Measurements from ENCODE around the gene CAB39. TPM values are rescaled to one million over a fixed set of nuclear protein-coding genes. Genes with fewer than 3 reads are reported as not detected.

Gene CAB39
- polyA plus RNA-seq, 4 donors = 38.2 to 92.2 (median 56.5) TPM

DNA sequence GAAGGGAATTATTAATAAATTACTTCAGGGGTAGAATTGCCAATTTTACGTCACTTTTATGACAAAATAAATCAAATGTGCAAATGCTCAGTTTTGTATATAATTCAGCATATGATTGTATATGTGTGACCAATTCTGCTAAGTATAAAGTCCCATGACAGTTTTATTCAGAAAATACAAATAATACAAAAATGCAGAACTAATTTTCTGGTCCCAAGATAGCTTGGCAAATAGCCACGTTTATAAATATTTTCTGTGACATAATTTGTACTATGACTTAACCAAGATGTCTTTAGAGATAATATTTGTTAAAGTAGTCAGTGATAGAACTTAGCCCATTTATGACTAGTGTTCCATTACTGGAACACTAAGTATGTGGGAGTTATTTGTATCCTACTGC is 24.2 kb upstream of the CAB39 start:
- no peak for DNase-seq
- FAIRE-seq = no peak
- H3K27ac ChIP-seq (ENCODE audit: low read depth in 1 of 3, low read length in 2 of 3) = no peak overlapping the region
- no peaks in the 10 kb centered on the region for H3K9me3 ChIP-seq (ENCODE audit: control insufficient read depth in 2 of 2, insufficient read depth in 1 of 2, low read depth in 1 of 2, low read length in 1 of 2)
- peaks cover 0 to 3% (median 2%) of the 10 kb centered on the region in 3 donors for H3K4me1 ChIP-seq (ENCODE audit: control insufficient read depth in 3 of 3, insufficient read depth in 2 of 3, low read depth in 1 of 3, low read length in 2 of 3)
- no peaks in the 10 kb centered on the region for H3K36me3 ChIP-seq (ENCODE audit: control insufficient read depth in 3 of 3, insufficient read depth in 2 of 3, low read depth in 1 of 3, low read length in 3 of 3)
- WGBS, 3 donors = 32 to 48% (median 36%) methylated on average over 2 of the region's 2 CpGs
- H3K27me3 ChIP-seq (ENCODE audit: control insufficient read depth in 3 of 3, insufficient read depth in 3 of 3, low read length in 3 of 3) = no peaks in the 10 kb centered on the region
- H3K4me3 ChIP-seq (ENCODE audit: low read depth in 1 of 3, low read length in 3 of 3) = no peak overlapping the region

DNA sequence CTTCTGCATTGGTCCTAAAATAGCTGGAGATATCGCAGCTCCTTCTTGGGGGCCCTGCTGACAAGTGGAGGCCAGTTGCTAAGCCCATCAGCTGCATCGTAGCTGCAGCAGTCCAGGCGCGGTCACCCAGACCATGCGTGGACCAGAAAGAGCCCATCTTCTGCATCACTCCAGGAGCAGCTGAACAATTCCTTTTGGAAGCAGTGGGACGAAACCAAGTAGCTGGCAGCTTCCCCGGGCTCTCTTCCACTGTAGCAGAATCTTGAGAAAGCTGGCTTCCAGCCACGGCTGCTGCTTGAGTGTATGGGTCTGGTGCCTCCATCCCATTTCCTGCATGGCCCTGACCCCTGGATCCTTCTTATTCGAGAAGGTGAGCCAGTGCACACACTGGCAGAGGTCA is 22.2 kb upstream of the CAB39 start:
- no peaks in the 10 kb centered on the region for H3K27me3 ChIP-seq (ENCODE audit: control insufficient read depth in 3 of 3, insufficient read depth in 3 of 3, low read length in 3 of 3)
- no peak for DNase-seq
- WGBS, 3 donors = 68 to 88% (median 88%) methylated on average over 9 of the region's 9 CpGs
- no peaks in the 10 kb centered on the region for H3K36me3 ChIP-seq (ENCODE audit: control insufficient read depth in 3 of 3, insufficient read depth in 2 of 3, low read depth in 1 of 3, low read length in 3 of 3)
- no peak for FAIRE-seq
- peaks cover 0 to 3% (median 2%) of the 10 kb centered on the region in 3 donors for H3K4me1 ChIP-seq (ENCODE audit: control insufficient read depth in 3 of 3, insufficient read depth in 2 of 3, low read depth in 1 of 3, low read length in 2 of 3)
- no peak overlapping the region for H3K4me3 ChIP-seq (ENCODE audit: low read depth in 1 of 3, low read length in 3 of 3)
- no peaks in the 10 kb centered on the region for H3K9me3 ChIP-seq (ENCODE audit: control insufficient read depth in 2 of 2, insufficient read depth in 1 of 2, low read depth in 1 of 2, low read length in 1 of 2)
- H3K27ac ChIP-seq (ENCODE audit: low read depth in 1 of 3, low read length in 2 of 3) = no peak overlapping the region

DNA sequence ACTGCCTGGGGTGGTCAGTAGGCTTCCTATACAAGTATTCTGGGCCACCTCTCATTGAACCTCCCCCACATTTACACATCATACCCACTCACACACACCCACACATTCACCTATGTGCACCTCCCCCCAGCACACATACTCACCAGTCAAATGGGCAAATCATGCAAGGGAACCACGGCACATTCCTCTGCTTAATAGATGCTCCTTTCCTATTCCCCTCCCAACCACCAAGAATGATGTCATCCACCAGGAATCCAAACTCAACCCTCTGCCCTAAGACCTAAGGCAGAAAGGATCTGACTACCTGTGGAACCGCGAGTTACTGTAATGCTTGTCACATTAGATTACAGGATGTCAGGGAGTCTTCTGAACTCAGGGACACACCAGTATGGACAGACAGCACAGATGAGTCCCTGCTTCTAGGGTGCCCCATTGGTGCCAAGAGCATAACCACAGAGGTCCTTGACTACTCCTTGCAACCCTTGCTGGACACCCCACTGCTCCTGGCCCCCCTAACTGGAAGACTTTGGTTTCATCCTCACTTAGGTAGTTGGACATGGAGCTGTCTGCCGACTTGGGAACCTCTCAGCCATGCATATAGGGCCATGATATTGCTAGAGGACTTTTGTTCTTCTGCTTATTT is 21.5 kb upstream of the CAB39 start:
- no peaks in the 10 kb centered on the region for H3K27me3 ChIP-seq (ENCODE audit: control insufficient read depth in 3 of 3, insufficient read depth in 3 of 3, low read length in 3 of 3)
- H3K27ac ChIP-seq (ENCODE audit: low read depth in 1 of 3, low read length in 2 of 3) = no peak overlapping the region
- no peak overlapping the region for H3K4me3 ChIP-seq (ENCODE audit: low read depth in 1 of 3, low read length in 3 of 3)
- no peaks in the 10 kb centered on the region for H3K9me3 ChIP-seq (ENCODE audit: control insufficient read depth in 2 of 2, insufficient read depth in 1 of 2, low read depth in 1 of 2, low read length in 1 of 2)
- peaks cover 0 to 3% (median 2%) of the 10 kb centered on the region in 3 donors for H3K4me1 ChIP-seq (ENCODE audit: control insufficient read depth in 3 of 3, insufficient read depth in 2 of 3, low read depth in 1 of 3, low read length in 2 of 3)
- no peaks in the 10 kb centered on the region for H3K36me3 ChIP-seq (ENCODE audit: control insufficient read depth in 3 of 3, insufficient read depth in 2 of 3, low read depth in 1 of 3, low read length in 3 of 3)
- FAIRE-seq (no peak), DNase-seq (no peak)
- 81 to 90% (median 85%) methylated on average over 4 of the region's 4 CpGs for WGBS, 3 donors

DNA sequence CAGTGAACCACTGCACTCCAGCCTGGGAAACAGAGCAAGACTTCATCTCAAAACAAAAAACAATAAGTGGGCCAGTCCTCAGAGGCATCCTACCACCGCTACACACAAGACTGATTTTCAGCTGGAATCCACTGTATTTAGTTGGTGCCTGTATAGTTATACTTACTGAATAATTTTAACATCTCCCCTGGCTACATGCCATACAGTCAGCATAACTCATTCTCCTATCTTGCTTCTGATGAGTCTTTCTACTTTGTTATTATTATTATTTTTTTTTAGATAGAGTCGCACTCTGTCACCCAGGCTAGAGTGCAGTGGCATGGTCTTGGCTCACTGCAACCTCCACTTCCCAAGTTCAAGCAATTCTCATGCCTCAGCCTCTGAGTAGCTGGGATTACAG is 19.9 kb upstream of the CAB39 start:
- no peaks in the 10 kb centered on the region for H3K9me3 ChIP-seq (ENCODE audit: control insufficient read depth in 2 of 2, insufficient read depth in 1 of 2, low read depth in 1 of 2, low read length in 1 of 2)
- peaks cover 0 to 2% (median 0%) of the 10 kb centered on the region in 3 donors for H3K4me1 ChIP-seq (ENCODE audit: control insufficient read depth in 3 of 3, insufficient read depth in 2 of 3, low read depth in 1 of 3, low read length in 2 of 3)
- DNase-seq = no peak
- H3K27ac ChIP-seq (ENCODE audit: low read depth in 1 of 3, low read length in 2 of 3) = no peak overlapping the region
- 92 to 95% (median 93%) methylated on average over 2 of the region's 2 CpGs for WGBS, 3 donors
- no peak for FAIRE-seq
- no peak overlapping the region for H3K4me3 ChIP-seq (ENCODE audit: low read depth in 1 of 3, low read length in 3 of 3)
- H3K36me3 ChIP-seq (ENCODE audit: control insufficient read depth in 3 of 3, insufficient read depth in 2 of 3, low read depth in 1 of 3, low read length in 3 of 3) = no peaks in the 10 kb centered on the region
- no peaks in the 10 kb centered on the region for H3K27me3 ChIP-seq (ENCODE audit: control insufficient read depth in 3 of 3, insufficient read depth in 3 of 3, low read length in 3 of 3)

DNA sequence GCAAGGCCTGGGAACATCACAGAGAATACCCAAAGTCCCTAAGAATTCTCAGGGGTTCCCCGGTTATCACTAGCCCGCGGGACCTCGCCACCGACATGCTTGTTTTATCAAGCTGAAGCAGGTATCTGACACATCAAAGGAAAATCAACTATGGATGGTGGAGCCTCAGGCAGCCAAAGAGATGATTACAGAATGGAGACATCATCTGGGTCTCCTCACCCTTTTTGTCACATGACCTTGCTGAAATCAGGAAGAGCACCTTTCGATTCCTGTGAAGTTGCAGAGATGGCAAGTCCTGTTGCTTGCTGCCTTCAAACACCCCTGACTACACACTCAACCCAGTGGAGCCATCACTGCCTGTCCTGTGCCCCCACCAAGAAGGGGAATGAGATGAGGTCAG is 19.2 kb upstream of the CAB39 start:
- Histone ChIP-seq H3K9me3 (ENCODE audit: control insufficient read depth in 2 of 2, insufficient read depth in 1 of 2, low read depth in 1 of 2, low read length in 1 of 2) (no peaks in the 10 kb centered on the region), H3K36me3 (ENCODE audit: control insufficient read depth in 3 of 3, insufficient read depth in 2 of 3, low read depth in 1 of 3, low read length in 3 of 3) (no peaks in the 10 kb centered on the region), H3K27ac (ENCODE audit: low read depth in 1 of 3, low read length in 2 of 3) (no peak overlapping the region), H3K4me1 (ENCODE audit: control insufficient read depth in 3 of 3, insufficient read depth in 2 of 3, low read depth in 1 of 3, low read length in 2 of 3) (no peaks in the 10 kb centered on the region), H3K27me3 (ENCODE audit: control insufficient read depth in 3 of 3, insufficient read depth in 3 of 3, low read length in 3 of 3) (no peaks in the 10 kb centered on the region), H3K4me3 (ENCODE audit: low read depth in 1 of 3, low read length in 3 of 3) (no peak overlapping the region)
- FAIRE-seq = no peak
- 95 to 98% (median 95%) methylated on average over 6 of the region's 6 CpGs for WGBS, 3 donors
- no peak for DNase-seq

DNA sequence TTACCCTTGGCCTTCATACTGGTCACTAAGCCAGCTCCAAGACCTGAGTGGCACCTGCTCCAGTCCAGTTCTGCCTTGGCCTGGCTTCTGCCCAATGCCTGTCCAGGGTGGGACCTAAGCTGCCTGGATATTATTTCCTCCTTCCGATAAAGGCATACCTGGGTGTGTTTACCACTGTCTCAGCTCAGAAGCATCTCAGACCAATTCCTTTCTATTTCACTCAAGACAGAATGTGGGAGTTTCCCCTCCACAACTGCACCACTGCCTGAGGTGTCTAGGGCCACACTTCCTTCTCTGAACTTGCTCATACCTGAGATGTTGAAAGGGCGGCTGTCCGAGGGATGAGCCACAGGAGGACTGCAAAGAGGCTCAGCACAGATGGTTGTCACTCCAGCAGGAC is 18.4 kb upstream of the CAB39 start:
- Histone ChIP-seq H3K36me3 (ENCODE audit: control insufficient read depth in 3 of 3, insufficient read depth in 2 of 3, low read depth in 1 of 3, low read length in 3 of 3) (no peaks in the 10 kb centered on the region), H3K4me1 (ENCODE audit: control insufficient read depth in 3 of 3, insufficient read depth in 2 of 3, low read depth in 1 of 3, low read length in 2 of 3) (no peaks in the 10 kb centered on the region), H3K9me3 (ENCODE audit: control insufficient read depth in 2 of 2, insufficient read depth in 1 of 2, low read depth in 1 of 2, low read length in 1 of 2) (no peaks in the 10 kb centered on the region), H3K4me3 (ENCODE audit: low read depth in 1 of 3, low read length in 3 of 3) (no peak overlapping the region), H3K27ac (ENCODE audit: low read depth in 1 of 3, low read length in 2 of 3) (no peak overlapping the region), H3K27me3 (ENCODE audit: control insufficient read depth in 3 of 3, insufficient read depth in 3 of 3, low read length in 3 of 3) (no peaks in the 10 kb centered on the region)
- no peak for FAIRE-seq
- WGBS, 3 donors = 78 to 88% (median 78%) methylated on average over 3 of the region's 3 CpGs
- no peak for DNase-seq

DNA sequence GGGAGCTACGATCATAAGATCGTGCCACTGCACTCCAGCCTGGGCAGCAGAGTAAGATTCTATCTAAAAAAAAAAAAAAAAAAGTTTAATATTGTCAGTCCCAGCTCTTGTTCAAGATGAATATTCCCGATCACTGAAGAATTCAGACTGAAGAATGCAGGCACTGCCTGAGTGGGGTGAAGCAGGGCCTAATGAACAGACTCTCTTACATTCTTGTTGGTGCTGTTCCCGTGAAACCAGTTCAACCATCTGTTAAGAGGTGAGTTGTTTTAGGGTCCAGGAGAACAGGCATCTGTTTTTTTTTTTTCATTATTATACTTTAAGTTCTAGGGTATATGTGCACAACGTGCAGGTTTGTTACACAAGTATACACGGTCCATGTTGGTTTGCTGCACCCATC is 17.1 kb upstream of the CAB39 start:
- FAIRE-seq = no peak
- Histone ChIP-seq H3K4me3 (ENCODE audit: low read depth in 1 of 3, low read length in 3 of 3) (no peak overlapping the region), H3K9me3 (ENCODE audit: control insufficient read depth in 2 of 2, insufficient read depth in 1 of 2, low read depth in 1 of 2, low read length in 1 of 2) (no peaks in the 10 kb centered on the region), H3K27ac (ENCODE audit: low read depth in 1 of 3, low read length in 2 of 3) (no peak overlapping the region), H3K27me3 (ENCODE audit: control insufficient read depth in 3 of 3, insufficient read depth in 3 of 3, low read length in 3 of 3) (no peaks in the 10 kb centered on the region), H3K4me1 (ENCODE audit: control insufficient read depth in 3 of 3, insufficient read depth in 2 of 3, low read depth in 1 of 3, low read length in 2 of 3) (no peaks in the 10 kb centered on the region), H3K36me3 (ENCODE audit: control insufficient read depth in 3 of 3, insufficient read depth in 2 of 3, low read depth in 1 of 3, low read length in 3 of 3) (no peaks in the 10 kb centered on the region)
- WGBS, 3 donors = 93 to 94% (median 94%) methylated on average over 6 of the region's 6 CpGs
- DNase-seq = no peak

DNA sequence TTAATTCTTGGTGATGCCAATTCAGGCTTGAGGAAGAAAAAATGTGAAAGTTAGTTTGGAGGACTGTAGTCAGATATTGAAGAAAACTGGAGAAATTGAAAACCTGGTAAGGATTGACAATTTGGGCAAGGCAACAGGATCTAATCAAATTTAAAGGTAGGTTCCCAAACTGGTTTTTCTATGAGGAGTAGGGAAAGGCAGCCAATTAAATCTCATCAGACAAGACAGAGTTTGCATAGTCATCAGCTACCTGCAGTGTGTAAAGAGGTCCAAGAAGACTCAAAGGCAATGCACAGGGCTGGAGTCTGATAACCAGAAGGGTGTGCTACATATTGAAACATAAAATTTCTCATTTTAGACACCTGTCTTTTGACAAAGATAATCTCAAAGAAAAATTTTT is 16.0 kb upstream of the CAB39 start:
- no peak for FAIRE-seq

DNA sequence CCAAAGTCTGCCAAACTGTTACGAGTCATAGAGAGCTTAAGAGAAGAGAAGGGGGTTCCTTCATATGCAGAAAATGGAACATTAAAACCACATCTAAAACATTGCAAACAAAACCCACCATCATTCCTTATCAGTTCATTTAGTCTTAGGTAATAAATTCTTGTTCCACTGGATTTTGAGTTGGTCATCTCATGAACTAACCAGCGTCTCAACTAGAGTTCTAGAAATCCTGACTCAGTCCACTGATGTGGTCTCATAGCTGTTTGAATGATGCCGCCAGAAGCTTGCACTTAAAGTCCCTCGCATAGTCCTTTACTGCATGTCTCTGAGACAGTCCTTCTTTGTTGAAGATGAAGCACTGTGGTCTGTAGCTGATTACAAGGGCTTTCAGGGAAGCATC is 15.0 kb upstream of the CAB39 start:
- Histone ChIP-seq H3K36me3 (ENCODE audit: control insufficient read depth in 3 of 3, insufficient read depth in 2 of 3, low read depth in 1 of 3, low read length in 3 of 3) (no peaks in the 10 kb centered on the region), H3K4me3 (ENCODE audit: low read depth in 1 of 3, low read length in 3 of 3) (no peak overlapping the region), H3K27ac (ENCODE audit: low read depth in 1 of 3, low read length in 2 of 3) (no peak overlapping the region), H3K4me1 (ENCODE audit: control insufficient read depth in 3 of 3, insufficient read depth in 2 of 3, low read depth in 1 of 3, low read length in 2 of 3) (no peaks in the 10 kb centered on the region), H3K9me3 (ENCODE audit: control insufficient read depth in 2 of 2, insufficient read depth in 1 of 2, low read depth in 1 of 2, low read length in 1 of 2) (peaks cover 0 to 6% of the 10 kb centered on the region in 2 donors), H3K27me3 (ENCODE audit: control insufficient read depth in 3 of 3, insufficient read depth in 3 of 3, low read length in 3 of 3) (no peaks in the 10 kb centered on the region)
- no peak for FAIRE-seq
- no peak for DNase-seq
- 83 to 91% (median 90%) methylated on average over 4 of the region's 4 CpGs for WGBS, 3 donors

More for the DNA sequence above, 16.0 kb upstream of the CAB39 start:
- no peak overlapping the region for H3K4me3 ChIP-seq (ENCODE audit: low read depth in 1 of 3, low read length in 3 of 3)
- H3K9me3 ChIP-seq (ENCODE audit: control insufficient read depth in 2 of 2, insufficient read depth in 1 of 2, low read depth in 1 of 2, low read length in 1 of 2) = peaks cover 0 to 2% of the 10 kb centered on the region in 2 donors
- H3K4me1 ChIP-seq (ENCODE audit: control insufficient read depth in 3 of 3, insufficient read depth in 2 of 3, low read depth in 1 of 3, low read length in 2 of 3) = no peaks in the 10 kb centered on the region
- H3K27ac ChIP-seq (ENCODE audit: low read depth in 1 of 3, low read length in 2 of 3) = no peak overlapping the region
- no peak for DNase-seq
- H3K27me3 ChIP-seq (ENCODE audit: control insufficient read depth in 3 of 3, insufficient read depth in 3 of 3, low read length in 3 of 3) = no peaks in the 10 kb centered on the region
- H3K36me3 ChIP-seq (ENCODE audit: control insufficient read depth in 3 of 3, insufficient read depth in 2 of 3, low read depth in 1 of 3, low read length in 3 of 3) = no peaks in the 10 kb centered on the region
